Tibial artery (tissue), 4 donors: Measurements from ENCODE around the gene PRB3.

Source experiments
- DNase-seq, 2 donors: peaks; one replicate each; pipeline ENCODE4 v3.0.0-alpha.2; 2019
- H3K27ac ChIP-seq, 2 donors: fragments of 200-600 bp; sonication (generic) in 1 of 2; 1 replicate in 1 of 2; 2 replicates in 1 of 2; pipeline ENCODE4 v1.5.1; 2018 to 2019; ENCODE audit warnings: mild to moderate bottlenecking in 1 of 2
- H3K27me3 ChIP-seq, 2 donors: fragments of 200-600 bp; sonication (generic) in 1 of 2; one replicate each; pipeline versions ENCODE4 v1.5.1 to v1.6.0; 2016 to 2019
- H3K36me3 ChIP-seq, 3 donors: fragments of 200-600 bp; sonication (generic) in 2 of 3; one replicate each; pipeline ENCODE4 v1.5.1; 2016 to 2019; ENCODE audit warnings: mild to moderate bottlenecking in 2 of 3
- H3K4me1 ChIP-seq, 4 donors: fragments of 200-600 bp; sonication (generic) in 2 of 4; 1 replicate in 3 of 4; 2 replicates in 1 of 4; pipeline ENCODE4 v1.5.1; 2016 to 2019
- H3K4me3 ChIP-seq, 2 donors: fragments of 200-600 bp; sonication (generic) in 1 of 2; 1 replicate in 1 of 2; 2 replicates in 1 of 2; pipeline ENCODE4 v1.5.1; 2018 to 2019; ENCODE audit warnings: mild to moderate bottlenecking in 2 of 2
- H3K9me3 ChIP-seq, 3 donors: fragments of 200-600 bp; sonication (generic) in 1 of 3; one replicate each; pipeline ENCODE4 v1.5.1; 2016 to 2019
- CTCF ChIP-seq, 2 experiments: fragments of 200-600 bp in 1 of 2; fragments of 450-650 bp in 1 of 2; IDR thresholded peaks; one replicate each; pipeline ENCODE4 v1.5.1; 2017 to 2019; ENCODE audit warnings: antibody characterized with exemption in 2 of 2, mild to moderate bottlenecking in 1 of 2, moderate library complexity in 1 of 2
- intact Hi-C: fragments of 100-400 bp; cut with DNase I; formaldehyde crosslinking; loops from one replicate; pipeline ENCODE4 v1.15.0; 2023; ENCODE audit warnings: low total_unique reads

The PRB3 gene

GRCh38 chr12:11227373-11227772 is 42.1 kb downstream of the PRB3 start:
- intact Hi-C loops = no loop called here

More at GRCh38 chr12:11227373-11227772, 42.1 kb downstream of the PRB3 start:
- H3K36me3 ChIP-seq = no peaks in the 10 kb centered on the region
- no peak for TF ChIP-seq CTCF (IDR thresholded peaks at IDR 0.05)
- H3K4me1 ChIP-seq = no peaks in the 10 kb centered on the region
- H3K27ac ChIP-seq = no peak overlapping the region
- H3K9me3 ChIP-seq = peaks cover 0 to 1% (median 0%) of the 10 kb centered on the region in 3 donors
- H3K27me3 ChIP-seq = no peaks in the 10 kb centered on the region
- no peak overlapping the region for H3K4me3 ChIP-seq
- no peak for DNase-seq
